ENCODE data around the gene TMSB4X. TPM values are rescaled to one million over a fixed set of nuclear protein-coding genes. Genes with fewer than 3 reads are reported as not detected.
A peak's percentile ranks its signal among the peaks of the same experiment; 100 is the strongest.

Gene TMSB4X
- total RNA-seq, 4 donors from 2014 or later = 435 to 1,751 (median 1,260) TPM

DNA sequence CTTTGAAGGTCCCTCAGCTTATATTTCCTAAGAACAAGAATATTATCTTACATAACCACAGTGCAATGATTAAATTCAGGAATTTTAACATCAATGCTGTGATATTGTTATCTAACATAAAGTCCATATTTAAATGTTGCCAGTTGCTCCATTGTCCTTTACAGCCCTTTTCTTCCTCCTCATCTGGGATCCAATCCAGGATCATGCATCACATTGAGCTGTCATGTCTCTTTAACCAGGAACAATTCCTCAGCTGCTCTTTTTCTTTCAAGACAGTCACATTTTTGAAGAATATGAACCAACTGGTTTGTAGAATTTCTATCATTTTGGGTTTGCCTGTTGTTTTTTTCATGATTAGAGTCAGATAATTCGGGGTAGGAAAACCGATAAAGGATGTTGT is 12.0 kb downstream of the TMSB4X start:
- Histone ChIP-seq H3K4me3 (no peak overlapping the region), H3K36me3 (no peaks in the 10 kb centered on the region), H3K27ac (no peak overlapping the region), H3K9me3 (no peaks in the 10 kb centered on the region), H3K4me1 (peaks cover 0 to 34% (median 9%) of the 10 kb centered on the region in 3 donors), H3K27me3 (no peaks in the 10 kb centered on the region)
- 79 to 82% methylated on average over 2 of the region's 2 CpGs for WGBS, 2 donors
- DNase-seq = no peak
- intact Hi-C loops (cut with DNase I) = no loop called here
- TF ChIP-seq POLR2A (IDR thresholded peaks at IDR 0.05) = no peak
- TF ChIP-seq, protein P1, sequence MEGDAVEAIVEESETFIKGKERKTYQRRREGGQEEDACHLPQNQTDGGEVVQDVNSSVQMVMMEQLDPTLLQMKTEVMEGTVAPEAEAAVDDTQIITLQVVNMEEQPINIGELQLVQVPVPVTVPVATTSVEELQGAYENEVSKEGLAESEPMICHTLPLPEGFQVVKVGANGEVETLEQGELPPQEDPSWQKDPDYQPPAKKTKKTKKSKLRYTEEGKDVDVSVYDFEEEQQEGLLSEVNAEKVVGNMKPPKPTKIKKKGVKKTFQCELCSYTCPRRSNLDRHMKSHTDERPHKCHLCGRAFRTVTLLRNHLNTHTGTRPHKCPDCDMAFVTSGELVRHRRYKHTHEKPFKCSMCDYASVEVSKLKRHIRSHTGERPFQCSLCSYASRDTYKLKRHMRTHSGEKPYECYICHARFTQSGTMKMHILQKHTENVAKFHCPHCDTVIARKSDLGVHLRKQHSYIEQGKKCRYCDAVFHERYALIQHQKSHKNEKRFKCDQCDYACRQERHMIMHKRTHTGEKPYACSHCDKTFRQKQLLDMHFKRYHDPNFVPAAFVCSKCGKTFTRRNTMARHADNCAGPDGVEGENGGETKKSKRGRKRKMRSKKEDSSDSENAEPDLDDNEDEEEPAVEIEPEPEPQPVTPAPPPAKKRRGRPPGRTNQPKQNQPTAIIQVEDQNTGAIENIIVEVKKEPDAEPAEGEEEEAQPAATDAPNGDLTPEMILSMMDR (IDR thresholded peaks at IDR 0.05) = no peak

DNA sequence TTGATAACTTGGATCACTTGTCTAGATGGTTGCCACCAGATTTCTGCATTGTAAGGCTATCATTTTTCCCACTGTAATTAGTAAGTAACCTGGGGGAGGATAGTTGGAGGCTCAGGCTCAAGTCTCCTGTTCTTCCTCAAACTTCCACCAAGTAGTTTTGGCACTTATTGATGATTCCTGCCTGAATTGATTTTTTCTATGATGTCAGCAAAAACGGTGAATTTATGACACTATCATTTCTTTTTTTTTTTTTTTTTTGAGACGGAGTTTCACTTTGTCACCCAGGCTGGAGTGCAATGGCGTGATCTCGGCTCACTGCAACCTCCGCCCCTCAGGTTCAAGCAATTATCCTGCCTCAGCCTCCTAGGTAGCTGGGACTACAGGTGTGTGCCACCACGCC is 12.4 kb downstream of the TMSB4X start:
- no peaks in the 10 kb centered on the region for H3K27me3 ChIP-seq
- H3K36me3 ChIP-seq = no peaks in the 10 kb centered on the region
- H3K27ac ChIP-seq = no peak overlapping the region
- no peak for TF ChIP-seq POLR2A (IDR thresholded peaks at IDR 0.05)
- TF ChIP-seq, protein P1 (IDR thresholded peaks at IDR 0.05) = no peak
- DNase-seq = no peak
- no peaks in the 10 kb centered on the region for H3K9me3 ChIP-seq
- H3K4me1 ChIP-seq = peaks cover 0 to 34% (median 9%) of the 10 kb centered on the region in 3 donors
- H3K4me3 ChIP-seq = no peak overlapping the region
- 90% methylated on average over 5 to 6 of the region's 6 CpGs for WGBS, 2 donors
- intact Hi-C loops (cut with DNase I) = no loop called here

DNA sequence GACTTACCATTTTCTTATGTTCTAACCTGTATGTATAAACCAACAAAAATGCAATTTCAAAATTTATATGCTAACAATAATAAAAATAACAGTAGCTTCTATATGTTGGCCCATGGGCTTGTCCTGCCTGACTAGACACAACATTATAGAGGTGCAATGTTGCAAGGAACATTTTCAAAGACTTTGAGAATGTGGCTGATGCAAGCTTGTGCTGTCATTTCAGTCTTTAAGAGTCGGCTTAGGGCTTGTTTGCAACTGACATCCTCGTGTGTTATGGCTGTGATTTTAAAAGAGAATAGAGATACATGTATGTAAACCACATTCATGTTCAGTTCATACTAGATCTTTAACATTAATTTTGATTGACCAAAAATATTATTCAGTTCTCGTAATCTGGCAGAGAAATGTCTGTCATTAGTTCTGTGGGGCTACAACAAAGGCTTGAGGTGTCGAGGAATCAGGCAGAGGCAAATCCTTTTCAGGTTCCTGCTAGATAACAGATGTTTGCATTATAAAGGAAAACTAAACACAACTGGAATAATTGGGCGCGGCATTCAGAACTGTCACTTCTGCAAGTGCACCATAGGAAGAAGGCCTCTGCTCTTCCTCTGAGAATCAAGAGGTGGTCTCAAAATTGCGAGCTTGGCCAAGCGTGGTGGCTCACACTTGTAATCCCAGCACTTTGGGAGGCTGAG is 13.1 kb downstream of the TMSB4X start:
- 48 to 77% methylated on average over 6 of the region's 8 CpGs for WGBS, 2 donors
- no peak overlapping the region for H3K27ac ChIP-seq

DNA sequence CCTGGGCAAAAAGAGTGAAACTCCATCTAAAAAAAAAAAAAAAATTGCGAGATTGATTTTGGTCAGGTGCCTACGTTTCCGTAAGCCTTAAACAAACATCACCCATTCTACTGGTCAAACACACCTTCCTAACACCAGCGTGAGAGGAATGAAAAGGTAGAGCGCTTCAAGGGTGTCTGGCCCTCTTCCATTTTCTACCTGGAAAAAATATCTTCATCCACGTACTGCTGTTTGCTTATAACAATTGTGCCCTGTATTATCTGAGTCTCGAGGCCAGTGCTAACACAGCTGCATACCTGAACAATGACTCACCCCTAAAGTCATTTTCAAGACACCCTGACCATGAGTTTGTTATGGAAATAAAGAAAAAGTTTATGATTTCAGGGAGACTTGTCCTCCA is 13.9 kb downstream of the TMSB4X start:
- 27 to 42% methylated on average over 5 to 7 of the region's 7 CpGs for WGBS, 2 donors
- Histone ChIP-seq H3K9me3 (no peaks in the 10 kb centered on the region), H3K36me3 (no peaks in the 10 kb centered on the region), H3K27ac (peak overlapping the region in 1 of 4 donors; percentile 22), H3K27me3 (no peaks in the 10 kb centered on the region), H3K4me3 (no peak overlapping the region), H3K4me1 (peaks cover 0 to 38% (median 9%) of the 10 kb centered on the region in 3 donors)
- TF ChIP-seq, protein P1 (IDR thresholded peaks at IDR 0.05) = no peak
- no peak for TF ChIP-seq POLR2A (IDR thresholded peaks at IDR 0.05)
- intact Hi-C loops (cut with DNase I) = no loop called here
- no peak for DNase-seq

More for the DNA sequence above, 13.1 kb downstream of the TMSB4X start:
- H3K4me1 ChIP-seq = peaks cover 0 to 34% (median 9%) of the 10 kb centered on the region in 3 donors
- H3K4me3 ChIP-seq = no peak overlapping the region
- TF ChIP-seq POLR2A (IDR thresholded peaks at IDR 0.05) = no peak
- TF ChIP-seq, protein P1 (IDR thresholded peaks at IDR 0.05) = no peak
- H3K9me3 ChIP-seq = no peaks in the 10 kb centered on the region
- intact Hi-C loops (cut with DNase I) = no loop called here
- no peaks in the 10 kb centered on the region for H3K36me3 ChIP-seq
- H3K27me3 ChIP-seq = no peaks in the 10 kb centered on the region
- DNase-seq = no peak

DNA sequence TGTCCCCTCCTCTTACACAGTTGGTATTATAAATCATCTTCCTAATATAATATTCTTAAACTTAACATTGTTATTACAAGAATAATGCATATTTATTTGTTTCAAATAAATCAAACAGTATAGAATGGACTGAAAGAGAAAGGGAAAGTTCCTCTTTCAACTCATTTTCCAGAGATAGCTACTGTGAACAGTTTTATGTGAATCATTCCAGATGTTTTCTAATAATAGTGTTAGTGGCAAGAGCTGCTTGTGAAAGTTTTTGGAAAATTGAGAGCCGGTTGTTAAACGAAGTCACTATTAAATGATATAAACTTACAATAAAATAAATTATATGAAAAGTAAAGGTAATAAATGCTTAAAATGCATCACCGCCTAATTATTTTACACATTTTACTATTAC is 14.6 kb downstream of the TMSB4X start:
- Histone ChIP-seq H3K27ac (no peak overlapping the region), H3K27me3 (no peaks in the 10 kb centered on the region), H3K36me3 (no peaks in the 10 kb centered on the region), H3K9me3 (no peaks in the 10 kb centered on the region), H3K4me1 (peaks cover 0 to 39% (median 5%) of the 10 kb centered on the region in 3 donors), H3K4me3 (no peak overlapping the region)
- no peak for TF ChIP-seq POLR2A (IDR thresholded peaks at IDR 0.05)
- TF ChIP-seq, protein P1 (IDR thresholded peaks at IDR 0.05) = no peak
- no peak for DNase-seq
- intact Hi-C loops (cut with DNase I) = no loop called here
- 68 to 79% methylated on average over 3 of the region's 3 CpGs for WGBS, 2 donors

All from esophagus squamous epithelium (tissue), 5 donors.